HG02642 (cell line): ENCODE data around the gene OR5AN1.

Experiments used
- ATAC-seq: cut with Tn5 transposase; IDR thresholded peaks from one replicate; pipeline ENCODE4 v1.9.1; 2021; ENCODE audit warnings: mild to moderate bottlenecking; ENCODE audit not compliant: unreplicated experiment, poor library complexity

Gene OR5AN1

GRCh38 chr11:59418156-59418555, 59.5 kb downstream of the OR5AN1 start:
- ATAC-seq = no peak
